CD1c-positive myeloid dendritic cell (primary cell): Measurements from ENCODE around the gene PAMR1.
A peak's percentile ranks its signal among the peaks of the same experiment; 100 is the strongest.

Experiments used
- DNase-seq: peaks from one replicate; pipeline ENCODE4 v3.0.0-alpha.2; 2016; ENCODE audit errors: extremely low spot score

PAMR1 gene

GRCh38 chr11:35494957-35495490 is 30.4 kb downstream of the PAMR1 start:
- no peak for DNase-seq

GRCh38 chr11:35491231-35491871 is 34.1 kb downstream of the PAMR1 start:
- no peak for DNase-seq

- DNase-seq: no peak
These were observed 37.3 kb downstream of the PAMR1 start for GRCh38 chr11:35488117-35488516.

- DNase-seq: no peak
These were observed 37.8 kb downstream of the PAMR1 start for GRCh38 chr11:35487532-35488078.

- DNase-seq: no peak
These were observed 38.5 kb downstream of the PAMR1 start for GRCh38 chr11:35486934-35487333.

- DNase-seq: no peak
These were observed 39.0 kb downstream of the PAMR1 start for GRCh38 chr11:35486446-35486845.

- DNase-seq: peak; percentile 81
These were observed 39.6 kb downstream of the PAMR1 start for GRCh38 chr11:35485656-35486322.

GRCh38 chr11:35484435-35484834 is 41.0 kb downstream of the PAMR1 start:
- no peak for DNase-seq

GRCh38 chr11:35483131-35483820 is 42.1 kb downstream of the PAMR1 start:
- DNase-seq: no peak

GRCh38 chr11:35479731-35480130 is 45.7 kb downstream of the PAMR1 start:
- DNase-seq: no peak

- no peak for DNase-seq
These were observed 46.8 kb downstream of the PAMR1 start for GRCh38 chr11:35478471-35479091.

GRCh38 chr11:35477901-35478300 is 47.5 kb downstream of the PAMR1 start:
- DNase-seq: no peak

GRCh38 chr11:35474688-35475087 is 50.7 kb downstream of the PAMR1 start:
- DNase-seq: no peak

GRCh38 chr11:35473795-35474374 is 51.5 kb downstream of the PAMR1 start:
- DNase-seq: no peak

GRCh38 chr11:35470616-35471015 is 54.8 kb downstream of the PAMR1 start:
- no peak for DNase-seq

- no peak for DNase-seq
These were observed 59.4 kb downstream of the PAMR1 start for GRCh38 chr11:35466058-35466457.

- no peak for DNase-seq
These were observed 61.1 kb downstream of the PAMR1 start for GRCh38 chr11:35464308-35464707.

- no peak for DNase-seq
These were observed 62.1 kb downstream of the PAMR1 start for GRCh38 chr11:35463331-35463751.

GRCh38 chr11:35461917-35462538 is 63.4 kb downstream of the PAMR1 start:
- DNase-seq: no peak

- no peak for DNase-seq
These were observed 65.9 kb downstream of the PAMR1 start for GRCh38 chr11:35459489-35459888.

GRCh38 chr11:35458846-35459245 is 66.6 kb downstream of the PAMR1 start:
- no peak for DNase-seq
